Mesendoderm (in vitro differentiated cells): ENCODE measurements around the gene ABHD1.

Experiments
- DNase-seq: peaks from one replicate; pipeline ENCODE4 v3.0.0; 2013
- H2AK5ac ChIP-seq: 2 replicates; pipeline ENCODE4 v1.6.1; 2013; ENCODE audit warnings: low read length, inconsistent platforms
- H2BK120ac ChIP-seq: 2 replicates; pipeline ENCODE4 v1.6.1; 2013; ENCODE audit warnings: low read depth, mild to moderate bottlenecking, low read length, moderate library complexity, mixed read lengths
- H2BK15ac ChIP-seq: replicated peaks from 2 replicates; pipeline ENCODE4 v1.6.1; 2013; ENCODE audit warnings: low read depth, mild to moderate bottlenecking, moderate library complexity
- H2BK5ac ChIP-seq: 2 replicates; pipeline ENCODE4 v1.6.1; 2013; ENCODE audit warnings: low read length, inconsistent platforms
- H3K18ac ChIP-seq: 2 replicates; pipeline ENCODE4 v1.6.1; 2013; ENCODE audit warnings: mild to moderate bottlenecking, low read length, mixed read lengths
- H3K23ac ChIP-seq: one replicate; pipeline ENCODE4 v1.6.1; 2013; ENCODE audit warnings: low read length
- H3K27ac ChIP-seq: 2 replicates; pipeline ENCODE4 v1.5.1; 2013; ENCODE audit warnings: low read depth, mild to moderate bottlenecking, inconsistent platforms, low read length, moderate library complexity
- H3K27me3 ChIP-seq: 2 replicates; pipeline ENCODE4 v1.6.1; 2013; ENCODE audit warnings: low read length, control low read depth, mild to moderate bottlenecking, inconsistent platforms; ENCODE audit not compliant: insufficient read depth, poor library complexity
- H3K36me3 ChIP-seq: 2 replicates; pipeline ENCODE4 v1.6.1; 2013; ENCODE audit warnings: low read length, inconsistent platforms; ENCODE audit not compliant: control insufficient read depth, insufficient read depth
- H3K4ac ChIP-seq: one replicate; pipeline ENCODE4 v1.6.1; 2013; ENCODE audit warnings: low read depth, mild to moderate bottlenecking, low read length, moderate library complexity
- H3K4me1 ChIP-seq: 2 replicates; pipeline ENCODE4 v1.6.1; 2013; ENCODE audit warnings: low read depth, low read length, inconsistent platforms; ENCODE audit not compliant: control insufficient read depth
- H3K4me2 ChIP-seq: 2 replicates; pipeline ENCODE4 v1.6.1; 2013; ENCODE audit warnings: low read length
- H3K4me3 ChIP-seq: 2 replicates; pipeline ENCODE4 v1.5.1; 2013; ENCODE audit warnings: mild to moderate bottlenecking, low read length
- H3K56ac ChIP-seq: one replicate; pipeline ENCODE4 v1.6.1; 2013; ENCODE audit warnings: low read length
- H3K79me1 ChIP-seq: 2 replicates; pipeline ENCODE4 v1.6.1; 2013; ENCODE audit warnings: low read length, inconsistent platforms
- H3K79me2 ChIP-seq: 2 replicates; pipeline ENCODE4 v1.6.1; 2013; ENCODE audit warnings: mild to moderate bottlenecking, low read length; ENCODE audit not compliant: control insufficient read depth, insufficient read depth
- H3K9ac ChIP-seq: 2 replicates; pipeline ENCODE4 v1.6.1; 2013; ENCODE audit warnings: low read length, inconsistent platforms
- H4K5ac ChIP-seq: one replicate; pipeline ENCODE4 v1.6.1; 2013; ENCODE audit warnings: low read length
- H4K8ac ChIP-seq: one replicate; pipeline ENCODE4 v1.6.1; 2013; ENCODE audit warnings: low read depth, mild to moderate bottlenecking, control low read depth, low read length, moderate library complexity
- WGBS: extraction: QIAGEN DNeasy Blood & Tissue Kit; methylation state at CpG from one replicate; pipeline ENCODE4 v1.1.7; 2013; ENCODE audit warnings: low lambda C conversion rate, missing lambda C conversion rate; ENCODE audit not compliant: insufficient coverage; ENCODE audit errors: extremely low coverage; 5-methylcytosine and 5-hydroxymethylcytosine counted together

Gene ABHD1

GRCh38 chr2:27078267-27079194, 45.1 kb upstream of the ABHD1 start, which contains the start of gene EMILIN1:
EMILIN1 (plus strand) TSS chr2:27078615; CDS start chr2:27079066, 451 bp downstream.
- no peak within 1 kb of the TSS for H3K4me3 ChIP-seq
- H3K4ac ChIP-seq: peak within 1 kb of the TSS; percentile 63
- no peak within 1 kb of the TSS for H3K27ac ChIP-seq
- no peaks in the 10 kb centered on the region for H3K79me1 ChIP-seq
- H3K56ac ChIP-seq: peak within 1 kb of the TSS; percentile 52
- peak within 1 kb of the TSS; percentile 52 for H3K9ac ChIP-seq
- H2AK5ac ChIP-seq: no peak within 1 kb of the TSS
- peak within 1 kb of the TSS; percentile 3 for H3K18ac ChIP-seq
- no peaks in the 10 kb centered on the region for H3K27me3 ChIP-seq
- no peak within 1 kb of the TSS for H2BK120ac ChIP-seq
- H4K8ac ChIP-seq: no peak within 1 kb of the TSS
- no CpG with 5 or more reads among the region's 41 CpGs for WGBS
- H3K36me3 ChIP-seq: no peaks in the 10 kb centered on the region
- H3K23ac ChIP-seq: peak within 1 kb of the TSS; percentile 59
- peaks cover 2% of the 10 kb centered on the region for H3K4me1 ChIP-seq
- H3K79me2 ChIP-seq: no peaks in the 10 kb centered on the region
- no peak within 1 kb of the TSS for H2BK15ac ChIP-seq
- H3K4me2 ChIP-seq: no peak within 1 kb of the TSS
- H4K5ac ChIP-seq: no peak within 1 kb of the TSS
- H2BK5ac ChIP-seq: no peak within 1 kb of the TSS
- peak; percentile 19 for DNase-seq

GRCh38 chr2:27079233-27080139, 44.1 kb upstream of the ABHD1 start:
- H3K23ac ChIP-seq: no peak overlapping the region
- no peak for DNase-seq
- H3K9ac ChIP-seq: no peak overlapping the region
- H4K5ac ChIP-seq: no peak overlapping the region
- H2BK15ac ChIP-seq: no peak overlapping the region
- H4K8ac ChIP-seq: no peak overlapping the region
- no peaks in the 10 kb centered on the region for H3K79me2 ChIP-seq
- no peak overlapping the region for H3K27ac ChIP-seq
- no peak overlapping the region for H2AK5ac ChIP-seq
- H3K56ac ChIP-seq: no peak overlapping the region
- no peak overlapping the region for H3K4ac ChIP-seq
- no peaks in the 10 kb centered on the region for H3K36me3 ChIP-seq
- no CpG with 5 or more reads among the region's 14 CpGs for WGBS
- no peaks in the 10 kb centered on the region for H3K79me1 ChIP-seq
- no peak overlapping the region for H3K18ac ChIP-seq
- no peak overlapping the region for H3K4me2 ChIP-seq
- H3K4me1 ChIP-seq: peaks cover 2% of the 10 kb centered on the region
- no peak overlapping the region for H3K4me3 ChIP-seq
- no peak overlapping the region for H2BK120ac ChIP-seq
- H3K27me3 ChIP-seq: no peaks in the 10 kb centered on the region
- no peak overlapping the region for H2BK5ac ChIP-seq

- Histone ChIP-seq H2AK5ac (no peak overlapping the region), H3K79me2 (no peaks in the 10 kb centered on the region), H3K18ac (no peak overlapping the region), H2BK15ac (no peak overlapping the region), H3K23ac (no peak overlapping the region), H3K4me1 (peaks cover 2% of the 10 kb centered on the region), H3K9ac (no peak overlapping the region), H3K4me3 (no peak overlapping the region), H3K56ac (no peak overlapping the region), H3K36me3 (no peaks in the 10 kb centered on the region), H4K8ac (no peak overlapping the region), H3K4me2 (no peak overlapping the region), H3K4ac (no peak overlapping the region), H4K5ac (no peak overlapping the region), H2BK5ac (no peak overlapping the region), H3K27ac (no peak overlapping the region), H3K79me1 (no peaks in the 10 kb centered on the region), H3K27me3 (no peaks in the 10 kb centered on the region), H2BK120ac (no peak overlapping the region)
- DNase-seq: no peak
- WGBS: no CpG with 5 or more reads among the region's 7 CpGs
Measured at GRCh38 chr2:27080140-27080469, 43.5 kb upstream of the ABHD1 start.

DNA sequence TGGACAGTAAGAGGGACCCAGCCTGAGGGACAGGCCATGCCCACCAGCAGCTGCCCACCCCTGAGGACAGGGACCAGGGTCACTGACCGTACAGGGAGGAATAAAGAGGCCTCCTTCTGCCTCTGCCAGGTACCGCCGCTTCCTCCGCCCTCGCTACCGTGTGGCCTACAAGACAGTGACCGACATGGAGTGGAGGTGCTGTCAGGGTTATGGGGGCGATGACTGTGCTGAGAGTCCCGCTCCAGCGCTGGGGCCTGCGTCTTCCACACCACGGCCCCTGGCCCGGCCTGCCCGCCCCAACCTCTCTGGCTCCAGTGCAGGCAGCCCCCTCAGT, 43.0 kb upstream of the ABHD1 start:
- Histone ChIP-seq H3K27ac (no peak overlapping the region), H3K4me2 (no peak overlapping the region), H2BK120ac (no peak overlapping the region), H4K8ac (no peak overlapping the region), H3K9ac (no peak overlapping the region), H3K23ac (no peak overlapping the region), H3K56ac (peak overlapping the region; percentile 64), H3K18ac (no peak overlapping the region), H3K36me3 (no peaks in the 10 kb centered on the region), H2AK5ac (peak overlapping the region; percentile 22), H2BK15ac (no peak overlapping the region), H3K4me3 (no peak overlapping the region), H4K5ac (no peak overlapping the region), H2BK5ac (no peak overlapping the region), H3K4ac (no peak overlapping the region), H3K4me1 (peaks cover 2% of the 10 kb centered on the region), H3K79me2 (no peaks in the 10 kb centered on the region), H3K79me1 (no peaks in the 10 kb centered on the region), H3K27me3 (no peaks in the 10 kb centered on the region)
- DNase-seq: no peak
- WGBS: no CpG with 5 or more reads among the region's 14 CpGs

DNA sequence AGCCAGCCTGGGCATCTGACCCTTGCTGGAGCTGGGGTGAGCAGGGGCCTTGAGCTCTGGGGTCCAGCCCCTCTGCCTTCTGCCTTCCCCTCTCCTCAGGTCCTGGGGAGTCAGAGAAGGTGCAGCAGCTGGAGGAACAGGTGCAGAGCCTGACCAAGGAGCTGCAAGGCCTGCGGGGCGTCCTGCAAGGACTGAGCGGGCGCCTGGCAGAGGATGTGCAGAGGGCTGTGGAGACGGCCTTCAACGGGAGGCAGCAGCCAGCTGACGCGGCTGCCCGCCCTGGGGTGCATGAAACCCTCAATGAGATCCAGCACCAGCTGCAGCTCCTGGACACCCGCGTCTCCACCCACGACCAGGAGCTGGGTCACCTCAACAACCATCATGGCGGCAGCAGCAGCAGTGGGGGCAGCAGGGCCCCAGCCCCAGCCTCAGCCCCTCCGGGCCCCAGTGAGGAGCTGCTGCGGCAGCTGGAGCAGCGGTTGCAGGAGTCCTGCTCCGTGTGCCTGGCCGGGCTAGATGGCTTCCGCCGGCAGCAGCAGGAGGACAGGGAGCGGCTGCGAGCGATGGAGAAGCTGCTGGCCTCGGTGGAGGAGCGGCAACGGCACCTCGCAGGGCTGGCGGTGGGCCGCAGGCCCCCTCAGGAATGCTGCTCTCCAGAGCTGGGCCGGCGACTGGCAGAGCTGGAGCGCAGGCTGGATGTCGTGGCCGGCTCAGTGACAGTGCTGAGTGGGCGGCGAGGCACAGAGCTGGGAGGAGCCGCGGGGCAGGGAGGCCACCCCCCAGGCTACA, 41.4 kb upstream of the ABHD1 start:
- no peak overlapping the region for H3K23ac ChIP-seq
- H4K8ac ChIP-seq: no peak overlapping the region
- H3K4me1 ChIP-seq: peaks cover 2% of the 10 kb centered on the region
- no peak overlapping the region for H2BK120ac ChIP-seq
- H3K4me3 ChIP-seq: no peak overlapping the region
- H3K79me1 ChIP-seq: no peaks in the 10 kb centered on the region
- no peak overlapping the region for H2BK5ac ChIP-seq
- H3K9ac ChIP-seq: no peak overlapping the region
- H3K4me2 ChIP-seq: no peak overlapping the region
- DNase-seq: no peak
- H2AK5ac ChIP-seq: no peak overlapping the region
- no CpG with 5 or more reads among the region's 38 CpGs for WGBS
- peak overlapping the region; percentile 34 for H3K56ac ChIP-seq
- H2BK15ac ChIP-seq: no peak overlapping the region
- H3K27me3 ChIP-seq: no peaks in the 10 kb centered on the region
- H4K5ac ChIP-seq: no peak overlapping the region
- H3K18ac ChIP-seq: no peak overlapping the region
- H3K79me2 ChIP-seq: no peaks in the 10 kb centered on the region
- H3K27ac ChIP-seq: no peak overlapping the region
- no peak overlapping the region for H3K4ac ChIP-seq
- no peaks in the 10 kb centered on the region for H3K36me3 ChIP-seq
